Stimulated activated naive CD4-positive, alpha-beta T cell treated with Interleukin-2 at 50 U/mL for 16 hours (primary cell): Measurements from ENCODE around the gene PRKD3.

Experiments used
- DNase-seq: peaks from one replicate; lab custom pipeline; 2025; lab: John Stamatoyannopoulos, UW

Gene PRKD3

DNA sequence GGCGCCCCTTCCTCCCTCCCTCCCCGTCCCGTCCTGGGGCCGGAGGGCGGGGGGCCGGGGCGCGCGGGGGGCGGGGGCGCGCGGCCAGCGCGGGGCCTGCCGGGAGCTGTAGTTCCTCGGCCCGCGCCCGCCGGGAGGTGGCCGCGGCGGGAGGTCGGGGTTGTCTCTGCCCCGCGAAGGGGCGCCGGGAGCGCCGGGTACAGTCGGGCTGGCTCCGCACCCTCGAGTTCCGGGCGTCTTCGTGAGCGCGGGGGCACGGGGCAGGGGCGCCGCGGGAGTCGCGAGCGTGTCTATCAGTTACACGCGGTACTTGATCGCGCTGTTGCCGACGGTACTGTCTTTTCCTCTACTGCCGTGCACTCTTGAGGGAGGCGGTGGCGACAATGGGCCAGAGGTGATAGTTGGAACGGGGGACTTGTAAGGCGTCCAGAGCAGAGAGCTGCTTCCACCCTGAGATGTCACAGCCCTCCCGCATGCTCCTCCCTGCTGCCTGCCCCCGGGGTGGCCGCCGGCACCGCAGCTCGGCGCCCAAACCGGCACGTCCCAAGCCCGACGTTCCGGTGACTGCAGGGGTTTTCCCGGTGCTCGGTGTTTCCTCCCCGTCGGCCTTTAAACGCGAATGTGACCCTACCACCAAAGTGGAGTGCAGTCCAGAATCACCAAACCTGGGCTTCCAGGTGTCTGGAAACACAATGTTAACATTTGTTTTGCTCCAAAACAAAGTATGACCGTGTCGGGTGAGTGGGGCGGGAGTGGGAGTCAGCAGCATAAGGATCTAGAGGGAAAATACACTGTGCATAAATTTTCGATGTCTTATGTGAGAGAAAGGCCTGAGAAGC lies at the start of gene PRKD3:
Gene PRKD3 (minus strand): TSS at position 48 of the 839 bp plus-strand sequence. CDS start 8,309 bp downstream, outside the sequence.
- DNase-seq, result peak; percentile 51

DNA sequence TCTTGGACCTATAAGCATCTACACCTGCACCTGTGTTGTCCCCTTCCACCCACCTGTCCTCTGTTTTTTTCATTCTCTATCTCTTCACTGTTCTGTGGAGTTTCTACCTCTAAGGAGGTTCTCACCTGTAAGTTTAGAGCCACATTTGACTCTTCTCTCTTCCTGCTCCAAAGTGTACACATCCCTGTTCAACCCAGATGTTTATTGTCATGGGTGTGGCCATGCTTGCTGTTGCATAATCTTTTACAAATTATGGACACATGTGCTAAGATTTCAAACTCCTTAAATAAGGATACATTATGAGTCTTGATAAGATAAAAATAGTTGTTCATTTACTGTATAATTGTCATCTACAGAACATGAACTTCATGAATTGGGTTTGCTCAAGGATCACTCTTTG lies 47.4 kb upstream of the PRKD3 start:
- DNase-seq, result no peak

DNA sequence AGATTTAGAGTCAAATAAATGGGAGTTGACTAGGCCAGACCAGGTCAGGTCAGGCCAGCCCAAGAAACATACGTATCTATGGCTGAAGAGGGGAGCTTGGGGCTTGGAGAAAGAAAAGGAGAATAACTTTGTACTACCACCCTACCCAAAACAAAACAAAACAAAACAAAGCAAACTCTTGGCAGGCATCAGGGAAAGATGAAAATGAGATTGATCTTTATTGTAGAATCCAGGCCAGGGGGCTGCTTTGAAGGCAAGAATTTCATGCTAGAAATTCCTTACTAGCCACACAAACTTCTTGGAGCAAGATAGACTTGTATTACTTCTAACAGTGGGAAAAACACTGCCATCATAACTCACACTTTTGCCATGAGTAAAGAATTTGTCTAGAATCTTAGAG lies 46.0 kb upstream of the PRKD3 start:
- no peak for DNase-seq

DNA sequence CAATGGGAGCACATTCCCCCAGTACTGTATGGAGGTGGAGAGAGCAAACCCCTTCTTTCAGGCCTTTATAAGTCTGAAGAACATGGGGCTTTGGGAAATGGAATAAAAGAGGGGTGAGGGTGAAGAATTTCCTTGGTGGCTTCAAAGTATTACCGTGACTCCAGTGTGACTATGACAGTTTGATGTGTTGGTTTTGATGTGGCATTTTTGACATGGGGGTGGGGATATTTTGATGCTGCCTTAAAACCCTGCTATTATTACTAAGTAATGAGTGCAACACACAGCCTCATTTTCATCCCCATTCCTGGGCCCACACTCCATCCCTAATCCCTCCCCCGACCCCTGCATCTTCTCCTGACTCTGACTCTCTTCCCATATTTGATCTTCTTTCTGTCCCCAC lies 43.4 kb upstream of the PRKD3 start:
- no peak for DNase-seq

DNA sequence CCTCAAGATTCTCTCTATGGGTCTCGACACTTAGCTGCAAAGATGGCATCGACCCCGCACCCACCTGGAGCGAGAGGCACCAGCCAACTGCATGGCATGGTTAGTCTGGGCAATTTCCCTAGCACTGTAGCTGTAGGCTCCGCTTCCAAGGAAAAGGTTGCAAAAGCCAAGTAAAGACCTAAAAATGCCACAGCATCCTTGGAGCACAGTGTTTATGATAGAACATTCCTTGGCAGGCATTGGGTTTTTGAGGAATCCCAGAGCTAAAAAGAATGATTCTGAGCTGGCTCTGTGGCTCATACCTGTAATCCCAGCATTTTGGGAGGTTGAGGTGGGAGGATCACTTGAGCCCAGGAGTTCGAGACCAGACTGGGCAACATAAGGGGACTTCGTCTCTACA lies 42.7 kb upstream of the PRKD3 start:
- no peak for DNase-seq

DNA sequence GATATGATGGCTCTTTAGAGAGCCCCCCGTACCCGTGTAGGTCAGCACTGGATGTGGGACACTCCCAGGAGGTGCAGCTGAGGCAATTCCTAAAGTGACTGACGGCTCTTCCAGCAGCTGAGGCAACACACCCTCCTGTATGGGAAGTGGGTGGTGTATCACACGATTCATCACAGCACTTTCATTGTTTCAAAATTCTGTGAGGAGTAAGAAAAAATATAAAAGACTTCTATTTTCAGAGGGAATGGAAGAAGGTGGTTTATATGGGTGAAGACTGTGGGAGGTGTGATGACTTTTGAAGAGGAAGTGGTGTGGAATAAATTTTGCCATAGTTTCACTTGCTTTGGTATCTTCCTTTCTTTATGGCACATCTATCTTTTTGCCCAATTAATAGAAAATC lies 42.1 kb upstream of the PRKD3 start:
- peak; percentile 13 for DNase-seq

DNA sequence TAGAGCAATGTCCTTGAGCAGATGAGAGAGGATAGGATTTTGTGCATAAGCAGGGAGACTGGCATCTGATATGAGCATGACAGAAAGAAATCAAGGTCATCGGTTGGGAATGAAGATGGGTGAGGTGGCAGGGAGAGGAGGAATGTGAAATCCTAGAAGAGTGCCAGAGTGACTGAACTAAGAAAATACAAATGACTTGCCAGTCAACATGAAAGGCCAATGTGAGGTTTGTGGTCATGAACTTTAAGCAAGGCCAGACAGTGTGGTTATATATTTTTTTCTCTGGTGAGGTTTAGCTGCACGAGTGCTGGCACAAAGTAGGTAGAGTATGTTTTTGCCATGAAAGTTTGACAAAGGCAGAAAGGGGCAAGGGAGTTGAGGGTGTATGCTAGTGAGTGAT lies 41.0 kb upstream of the PRKD3 start:
- DNase-seq, result no peak

DNA sequence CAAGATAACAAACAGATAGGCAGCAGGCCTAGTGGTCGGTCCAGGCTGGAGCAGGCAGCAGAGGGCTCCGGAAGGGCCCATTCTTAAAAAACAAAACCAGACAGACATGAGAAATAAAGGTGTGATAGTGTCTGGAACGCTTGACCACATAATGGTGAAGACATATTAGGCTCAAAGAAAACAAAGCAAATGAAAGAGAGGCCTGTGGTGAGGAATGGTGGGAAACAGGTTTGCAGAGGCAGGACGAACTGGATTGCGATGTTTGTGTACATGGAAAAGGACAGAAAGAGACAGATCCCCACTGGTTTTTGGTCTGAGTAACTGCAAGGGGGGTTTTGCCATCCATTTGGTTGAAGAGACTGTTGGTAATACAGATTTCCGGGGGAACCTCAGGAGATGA lies 39.7 kb upstream of the PRKD3 start:
- no peak for DNase-seq

DNA sequence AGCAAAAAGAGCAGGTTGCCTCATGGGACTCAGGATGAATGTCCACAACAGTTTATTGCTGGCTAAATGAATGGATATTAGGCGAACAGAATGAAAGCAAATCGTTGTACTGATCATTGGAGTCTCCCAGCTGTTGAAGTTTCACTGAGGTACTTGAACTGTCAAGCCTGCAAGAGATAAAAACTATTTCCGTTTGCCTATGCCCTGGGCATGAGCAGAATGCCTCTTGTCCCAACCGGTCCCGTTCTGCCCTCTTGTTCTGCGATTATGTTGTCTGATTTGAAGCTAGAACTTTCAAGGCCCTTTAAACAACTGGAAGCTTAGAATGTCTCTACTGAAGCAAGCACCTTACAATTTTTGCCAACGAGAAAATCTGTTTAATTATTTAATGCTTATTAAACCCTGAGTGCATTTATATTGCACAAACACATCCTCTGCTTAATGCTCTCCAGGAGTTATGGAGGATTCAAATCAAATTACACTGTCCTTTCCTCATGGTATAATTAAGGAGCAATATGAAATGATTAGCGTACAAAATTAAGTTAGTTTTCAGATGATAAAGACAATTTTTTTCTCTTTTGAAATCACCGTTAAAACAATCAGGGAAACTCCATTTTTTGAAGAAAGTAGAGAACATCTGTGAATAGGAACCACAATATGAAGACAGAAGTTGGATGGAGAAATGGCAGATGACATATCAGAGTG lies 37.5 kb upstream of the PRKD3 start:
- DNase-seq, result no peak

DNA sequence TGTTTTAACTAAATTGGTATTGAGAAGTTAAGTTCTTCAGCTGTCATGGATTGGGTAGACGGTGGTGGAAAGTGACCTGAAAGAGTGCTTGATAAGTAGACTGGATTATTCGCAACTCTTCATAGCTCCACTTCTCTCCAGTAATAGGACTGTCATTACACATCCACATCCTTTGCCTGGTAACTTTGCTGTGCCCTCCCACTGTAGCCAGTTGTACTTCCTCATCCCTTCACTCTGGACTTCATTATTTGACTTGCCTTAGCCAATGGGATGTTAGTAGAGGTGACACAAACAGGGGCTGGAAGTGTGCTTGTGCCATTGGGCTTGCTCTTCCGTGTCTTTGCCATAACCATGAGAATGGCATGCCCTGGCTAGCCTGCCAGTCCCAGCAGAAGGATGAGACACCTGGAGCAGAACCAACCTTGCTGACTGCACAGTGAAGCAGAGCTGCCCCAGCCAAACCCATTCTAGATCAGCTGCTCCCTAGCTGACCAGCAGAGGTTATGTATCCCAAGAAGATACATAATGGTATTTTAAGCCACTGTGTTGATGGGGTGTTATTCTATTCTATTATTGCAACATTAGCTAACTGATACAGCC lies 36.7 kb upstream of the PRKD3 start:
- DNase-seq, result no peak

DNA sequence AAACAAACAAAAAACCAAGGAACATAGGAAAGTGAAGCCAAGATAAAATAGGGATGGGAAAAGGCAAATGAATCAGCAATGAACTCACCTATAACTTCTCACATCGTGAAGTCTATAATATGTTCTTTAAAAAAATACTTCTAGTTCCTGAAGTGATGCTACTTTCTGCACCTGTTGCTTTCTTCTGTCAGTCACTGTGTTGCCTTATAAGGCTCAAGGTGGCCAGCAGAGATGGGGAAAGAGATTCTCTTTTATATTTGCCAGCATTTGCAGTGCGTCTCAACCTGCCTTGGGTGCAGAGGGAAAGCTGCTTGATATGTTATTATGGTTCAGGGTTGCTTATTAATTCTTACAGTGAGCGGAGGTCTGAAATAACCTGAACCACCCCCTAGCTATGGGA lies 33.8 kb upstream of the PRKD3 start:
- DNase-seq, result no peak

DNA sequence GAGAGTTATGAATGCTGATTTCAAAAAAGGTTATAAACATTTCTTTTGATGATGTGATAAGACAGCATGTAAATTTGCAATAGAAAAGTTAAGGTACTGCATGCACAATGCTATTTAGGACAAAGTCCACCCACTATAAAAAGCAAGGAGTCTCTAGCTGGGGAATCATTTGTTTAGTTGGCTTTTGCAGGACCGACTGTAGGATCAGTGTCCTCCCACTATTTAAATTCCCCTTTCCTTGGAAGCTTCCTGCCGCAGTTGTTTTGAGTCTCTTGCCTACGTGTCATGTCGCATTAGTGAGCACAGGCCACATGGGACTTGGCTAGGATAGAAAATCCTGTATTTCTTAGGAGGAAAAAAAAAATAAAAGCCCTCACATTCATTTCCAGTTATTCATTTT lies 32.9 kb upstream of the PRKD3 start:
- DNase-seq, result no peak

DNA sequence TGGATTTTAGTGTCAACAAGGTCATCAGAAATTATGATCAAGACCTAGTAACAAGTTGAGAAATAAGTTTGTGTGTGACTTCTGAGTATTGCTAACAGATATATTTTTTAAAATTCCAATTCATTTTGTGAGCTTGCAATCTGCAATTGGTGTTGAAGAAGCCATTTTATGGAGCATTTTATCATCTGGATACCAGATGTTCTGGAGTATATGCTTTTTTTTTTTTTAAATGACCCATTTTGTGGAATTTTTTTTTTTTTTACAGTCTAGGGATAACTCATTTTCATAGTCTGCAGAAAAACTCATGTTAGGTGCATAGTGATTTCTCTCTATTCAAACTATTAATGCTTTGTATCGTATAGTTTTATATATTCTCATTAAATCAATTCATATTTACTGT lies 32.4 kb upstream of the PRKD3 start:
- DNase-seq, result no peak

DNA sequence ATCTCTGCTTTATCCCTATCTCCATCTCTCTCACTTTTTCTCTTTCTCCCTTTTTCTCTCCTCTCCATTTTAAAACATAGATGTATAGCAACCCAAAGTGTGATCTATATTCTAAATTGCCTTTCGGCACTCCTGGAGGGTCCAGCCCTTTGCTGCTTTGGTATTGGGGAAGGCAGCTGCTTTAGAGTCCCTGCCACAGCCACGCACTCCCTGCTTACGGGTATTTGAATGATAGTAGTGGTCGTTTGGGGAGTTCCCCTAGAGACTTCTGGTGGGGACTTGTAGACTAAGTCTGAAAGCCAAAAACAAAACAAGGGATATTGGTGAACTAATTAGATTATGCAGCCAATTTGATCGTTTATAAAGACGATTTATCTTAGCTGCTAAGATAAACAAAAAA lies 31.7 kb upstream of the PRKD3 start:
- no peak for DNase-seq

DNA sequence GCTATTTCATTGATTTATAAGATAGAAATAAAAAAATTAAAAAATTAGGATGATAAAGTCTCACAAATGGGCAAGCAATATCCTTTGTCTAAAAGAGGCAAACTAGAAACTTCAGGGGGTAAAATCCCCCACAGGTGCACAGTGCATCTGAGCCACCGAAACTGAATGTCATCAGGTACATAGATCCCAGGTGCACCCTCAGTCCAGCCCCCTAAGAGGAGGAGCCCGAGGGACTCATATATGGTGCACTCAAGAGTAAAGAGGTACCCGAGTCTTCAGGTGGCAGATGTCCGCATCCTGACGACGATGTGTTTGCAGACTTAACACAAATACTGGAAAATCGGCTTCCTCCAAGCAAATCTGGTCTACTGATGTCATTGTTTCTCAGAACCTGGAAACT lies 31.1 kb upstream of the PRKD3 start:
- no peak for DNase-seq

DNA sequence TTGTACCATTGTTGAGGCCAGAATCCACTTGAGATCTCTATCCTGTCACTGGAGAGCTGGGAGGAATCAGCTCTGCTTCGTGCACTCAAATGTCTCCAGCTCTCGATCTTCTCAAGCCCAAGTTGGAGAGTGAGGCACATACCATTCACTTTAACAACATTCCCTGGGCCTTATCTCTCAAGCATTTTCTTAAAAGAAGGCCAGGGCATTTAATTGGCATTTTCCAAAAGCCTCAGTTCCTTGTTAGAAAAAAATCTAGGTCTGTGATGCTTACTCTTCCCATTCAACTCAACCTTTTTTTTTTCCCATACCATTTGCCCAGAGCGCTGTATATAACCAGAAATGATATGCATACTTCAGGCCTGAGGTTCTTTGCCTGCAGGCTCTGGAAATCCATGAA lies 29.9 kb upstream of the PRKD3 start:
- no peak for DNase-seq

DNA sequence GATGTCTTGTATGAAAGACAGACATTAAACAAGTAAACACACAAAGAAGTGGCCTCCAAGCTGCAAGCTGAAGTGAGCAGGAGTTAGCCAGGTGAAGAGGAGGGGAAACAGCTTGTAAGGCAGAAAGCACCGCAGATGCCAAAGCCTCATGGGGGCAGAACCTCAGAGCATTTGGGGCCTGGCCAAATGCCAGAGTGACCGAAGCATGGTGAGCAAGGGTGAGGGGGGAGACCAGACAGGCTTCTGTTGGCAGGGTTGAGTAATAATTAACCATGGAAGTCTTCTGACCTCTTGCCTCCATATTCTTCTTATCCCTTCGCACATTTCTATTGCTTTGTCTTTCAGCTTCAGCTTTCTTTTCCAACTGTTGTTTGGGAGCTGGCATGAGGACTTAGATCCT lies 25.4 kb upstream of the PRKD3 start:
- no peak for DNase-seq

DNA sequence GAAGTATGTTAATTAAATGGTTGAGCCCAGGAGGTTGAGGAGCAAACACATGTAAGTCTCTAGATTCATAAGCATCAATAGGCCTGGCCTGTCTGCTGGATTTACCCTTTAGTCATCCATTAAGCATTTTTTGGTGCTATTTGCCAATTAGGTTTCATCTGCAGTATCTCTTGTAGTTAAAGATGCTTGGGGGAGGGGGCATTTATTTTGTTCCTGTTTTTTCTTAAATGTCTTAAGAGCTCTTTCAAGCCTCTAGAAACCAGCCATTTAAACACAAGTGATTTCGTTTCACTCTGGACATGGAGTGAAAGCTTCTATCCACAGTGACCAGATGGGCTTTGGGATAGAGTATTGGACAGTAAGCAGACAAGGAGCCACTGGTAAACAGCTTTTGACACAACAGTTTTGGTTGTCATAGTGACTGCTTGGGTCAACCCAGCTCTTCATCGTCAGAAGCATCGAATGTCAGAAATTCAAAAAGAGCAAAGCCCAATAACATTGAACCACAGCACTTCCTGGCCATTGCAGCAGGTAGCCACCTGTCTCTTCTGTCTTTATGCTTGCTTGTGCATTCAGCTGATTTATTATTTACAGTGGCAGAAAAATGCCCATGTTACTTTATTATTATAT lies 24.7 kb upstream of the PRKD3 start:
- no peak for DNase-seq

DNA sequence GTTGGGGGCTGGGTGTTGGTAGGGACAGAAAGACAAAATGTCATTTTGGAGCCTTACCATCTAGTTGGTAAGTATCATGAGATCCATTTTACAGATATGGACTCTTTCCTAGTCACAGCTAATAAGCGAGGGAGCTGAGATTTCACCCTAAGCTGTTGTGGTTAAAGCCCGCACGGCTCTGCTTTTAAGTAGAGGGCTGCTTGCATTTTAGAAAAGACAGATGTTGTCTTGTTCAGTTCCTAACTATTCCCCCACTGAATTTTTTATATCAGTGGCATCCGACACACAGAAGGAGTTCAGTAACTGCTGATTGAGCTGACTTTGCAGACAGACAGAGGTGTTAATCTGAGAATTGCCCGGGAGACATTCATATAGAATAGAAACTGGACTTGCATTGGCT lies 23.5 kb upstream of the PRKD3 start:
- no peak for DNase-seq

DNA sequence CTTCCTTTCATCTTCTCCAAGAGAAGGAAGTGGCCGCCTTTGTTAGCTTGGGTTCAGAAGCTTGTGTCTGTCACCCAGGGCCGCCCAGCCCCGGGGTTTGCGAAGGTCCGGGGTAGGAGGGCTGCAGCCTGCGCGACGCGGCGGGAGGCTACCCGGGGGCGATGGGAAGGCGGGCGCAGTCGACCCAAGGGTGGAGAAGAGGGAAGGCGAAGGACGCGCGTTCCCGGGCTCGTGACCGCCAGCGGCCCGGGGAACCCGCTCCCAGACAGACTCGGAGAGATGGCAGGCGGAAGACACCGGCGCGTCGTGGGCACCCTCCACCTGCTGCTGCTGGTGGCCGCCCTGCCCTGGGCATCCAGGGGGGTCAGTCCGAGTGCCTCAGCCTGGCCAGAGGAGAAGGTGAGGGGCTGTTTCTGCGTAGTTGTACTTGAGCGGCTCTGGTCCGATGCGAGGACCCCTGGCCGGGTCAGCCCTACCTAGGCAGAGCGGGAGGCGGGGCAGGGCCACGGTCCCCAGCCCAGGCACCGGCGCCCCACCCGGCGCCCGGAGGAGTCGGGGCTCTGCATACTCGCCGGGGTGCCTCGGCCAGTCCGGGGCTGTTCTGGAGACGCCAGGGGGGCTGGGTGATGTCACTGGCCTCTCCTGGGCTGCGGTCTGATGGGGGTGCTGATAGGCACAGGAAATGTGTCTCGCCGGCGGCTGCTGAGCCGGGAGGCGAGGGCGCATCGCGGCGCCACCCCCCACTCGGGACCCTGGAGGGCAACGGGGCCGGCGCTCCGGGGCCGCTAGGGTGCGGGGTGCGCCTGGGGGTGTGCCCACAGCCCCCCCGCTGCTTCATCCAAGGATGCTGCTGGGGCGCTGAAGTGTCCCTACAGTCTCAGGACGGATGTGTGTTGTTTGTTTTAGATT lies 20.1 kb upstream of the PRKD3 start, which contains the start of gene QPCT:
Gene QPCT (plus strand): TSS at position 178 of the 909 bp plus-strand sequence. CDS start 102 bp downstream, at position 280.
- DNase-seq, result peak; percentile 33
